H1 (cell line): Measurements from ENCODE around the gene RASEF. TPM values are rescaled to one million over a fixed set of nuclear protein-coding genes. Genes with fewer than 3 reads are reported as not detected.

ENCODE experiments used
- TCF12 ChIP-seq: IDR thresholded peaks from 2 replicates; pipeline ENCODE4 v1.6.1; 2011; ENCODE audit warnings: low read depth, mild to moderate bottlenecking, low read length
- polyA plus RNA-seq, 7 experiments: library from polyadenylated mRNA; depleted of rRNA in 3 of 7; stranded (reverse) in 5 of 7; unstranded in 2 of 7; fragments of >200 nt in 5 of 7; fragments of 200-250 nt in 2 of 7; gene quantifications; 1 replicate in 5 of 7; 2 replicates in 1 of 7; 4 replicates in 1 of 7; pipeline versions ENCODE4 v1.2.1 to v1.2.3, GENCODE V29; 2011 to 2013; ENCODE audit warnings: missing spikeins in 2 of 7, mixed read lengths in 2 of 7
- total RNA-seq: library from RNA; stranded (reverse); fragmentation: NEBNext Ultra II Directional; extraction: Animal tissue kit (Norgen Biotek cat#: 25700); gene quantifications from 2 replicates; pipeline ENCODE4 v1.2.1, GENCODE V29; 2021
- TF ChIP-seq, protein P1 (sequence below): IDR thresholded peaks from 2 replicates; pipeline ENCODE4 v1.6.1; 2012; ENCODE audit warnings: inconsistent platforms

The RASEF gene
- total and polyA plus RNA-seq, 2 of the 8 experiments (the other 6 are each of a cell fraction or from before 2014, with no cell fraction given): 1.1 to 4.6 TPM

- TF ChIP-seq, protein P1, sequence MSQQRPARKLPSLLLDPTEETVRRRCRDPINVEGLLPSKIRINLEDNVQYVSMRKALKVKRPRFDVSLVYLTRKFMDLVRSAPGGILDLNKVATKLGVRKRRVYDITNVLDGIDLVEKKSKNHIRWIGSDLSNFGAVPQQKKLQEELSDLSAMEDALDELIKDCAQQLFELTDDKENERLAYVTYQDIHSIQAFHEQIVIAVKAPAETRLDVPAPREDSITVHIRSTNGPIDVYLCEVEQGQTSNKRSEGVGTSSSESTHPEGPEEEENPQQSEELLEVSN: no peak
- TF ChIP-seq TCF12: no peak
Measured at GRCh38 chr9:83006378-83006777, 56.6 kb downstream of the RASEF start (continued).
